GM23338 (cell line): ENCODE measurements around the gene ZNF804A. TPM values are rescaled to one million over a fixed set of nuclear protein-coding genes. Genes with fewer than 3 reads are reported as not detected.

Experiments used
- ATAC-seq: fragments of 200-7000 bp; cut with Tn5 transposase; 3 replicates; pipeline ENCODE4 v1.9.1; 2020
- DNase-seq: peaks from one replicate; pipeline ENCODE4 v3.0.0-alpha.2; 2015; ENCODE audit warnings: low spot score
- H2AFZ ChIP-seq: fragments of 200-600 bp; sonication (generic); 2 replicates; pipeline ENCODE4 v1.8.0; 2016; ENCODE audit warnings: antibody characterized with exemption, mild to moderate bottlenecking, moderate library complexity
- H3F3A ChIP-seq: fragments of 200-600 bp; sonication (generic); replicated peaks from 2 replicates; pipeline ENCODE4 v1.8.0; 2017; ENCODE audit warnings: antibody characterized with exemption, mixed run types, low read depth
- H3K27ac ChIP-seq: fragments of 200-600 bp; sonication (generic); 2 replicates; pipeline ENCODE4 v1.6.1; 2016; ENCODE audit warnings: low read depth
- H3K27me3 ChIP-seq: fragments of 200-600 bp; sonication (generic); 2 replicates; pipeline ENCODE4 v1.8.0; 2016; ENCODE audit warnings: mild to moderate bottlenecking, mixed run types, moderate library complexity; ENCODE audit not compliant: insufficient read depth
- H3K36me3 ChIP-seq: fragments of 200-600 bp; sonication (generic); 2 replicates; pipeline ENCODE4 v1.8.0; 2016; ENCODE audit warnings: mild to moderate bottlenecking; ENCODE audit not compliant: insufficient read depth
- H3K4me1 ChIP-seq: fragments of 200-600 bp; sonication (generic); 2 replicates; pipeline ENCODE4 v1.8.0; 2016; ENCODE audit warnings: mild to moderate bottlenecking, moderate library complexity; ENCODE audit not compliant: insufficient read depth
- H3K4me2 ChIP-seq: fragments of 200-600 bp; sonication (generic); 2 replicates; pipeline ENCODE4 v1.7.1; 2017; ENCODE audit warnings: mixed run types
- H3K4me3 ChIP-seq: fragments of 200-600 bp; sonication (generic); 2 replicates; pipeline ENCODE4 v1.6.1; 2016; ENCODE audit warnings: mixed run types
- H3K79me2 ChIP-seq: fragments of 200-600 bp; sonication (generic); replicated peaks from 2 replicates; pipeline ENCODE4 v1.8.0; 2017; ENCODE audit warnings: mild to moderate bottlenecking; ENCODE audit not compliant: insufficient read depth
- H3K9me2 ChIP-seq: fragments of 200-600 bp; sonication (generic); 2 replicates; pipeline ENCODE4 v1.8.0; 2017; ENCODE audit not compliant: insufficient read depth
- H4K20me1 ChIP-seq: fragments of 200-600 bp; sonication (generic); replicated peaks from 2 replicates; pipeline ENCODE4 v1.8.0; 2017; ENCODE audit warnings: mild to moderate bottlenecking; ENCODE audit not compliant: insufficient read depth
- H3K27ac Mint-ChIP-seq: 2 replicates; pipeline ENCODE4 v1.8.0; 2020; ENCODE audit warnings: inconsistent platforms, mild to moderate bottlenecking, moderate library complexity, mixed read lengths
- H3K27me3 Mint-ChIP-seq: 3 replicates; pipeline ENCODE4 v1.8.0; 2022; ENCODE audit warnings: low read depth, mild to moderate bottlenecking, moderate library complexity, mixed read lengths, inconsistent platforms; ENCODE audit not compliant: insufficient read depth, poor library complexity
- H3K36me3 Mint-ChIP-seq: 3 replicates; pipeline ENCODE4 v1.8.0; 2021; ENCODE audit warnings: low read depth, mild to moderate bottlenecking, inconsistent platforms, moderate library complexity, mixed read lengths
- H3K4me1 Mint-ChIP-seq: 3 replicates; pipeline ENCODE4 v1.8.0; 2020; ENCODE audit warnings: mild to moderate bottlenecking, inconsistent platforms, mixed read lengths
- H3K4me3 Mint-ChIP-seq: 3 replicates; pipeline ENCODE4 v1.8.0; 2021; ENCODE audit warnings: moderate library complexity, mild to moderate bottlenecking, inconsistent platforms, mixed read lengths
- H3K9me3 Mint-ChIP-seq: 3 replicates; pipeline ENCODE4 v1.8.0; 2020; ENCODE audit warnings: moderate library complexity, mild to moderate bottlenecking, inconsistent platforms, mixed read lengths
- CREB1 ChIP-seq: fragments of 250-450 bp; sonication (Bioruptor Pico); IDR thresholded peaks from 2 replicates; pipeline ENCODE4 v1.5.0; 2020; ENCODE audit warnings: low read depth, mild to moderate bottlenecking, moderate library complexity
- CTCF ChIP-seq, 2 experiments: fragments of 200-600 bp in 1 of 2; sonication (generic) in 1 of 2; conservative IDR thresholded peaks; 2 replicates each; pipeline versions ENCODE4 v1.5.1 to v1.6.1; 2016 to 2017; ENCODE audit warnings: antibody characterized with exemption in 2 of 2, low read depth in 2 of 2, mild to moderate bottlenecking in 2 of 2, moderate library complexity in 1 of 2
- ETS1 ChIP-seq: IDR thresholded peaks from 2 replicates; pipeline ENCODE4 v1.6.1; 2016; ENCODE audit warnings: antibody characterized with exemption
- EZH2 ChIP-seq: fragments of 200-600 bp; sonication (generic); IDR thresholded peaks from one replicate; pipeline ENCODE4 v1.8.0; 2017; ENCODE audit warnings: antibody characterized with exemption, mild to moderate bottlenecking, low read depth; ENCODE audit not compliant: unreplicated experiment
- EZH2phosphoT487 ChIP-seq: fragments of 200-600 bp; sonication (generic); IDR thresholded peaks from one replicate; pipeline ENCODE4 v1.8.1; 2018; ENCODE audit warnings: antibody characterized with exemption; ENCODE audit not compliant: unreplicated experiment
- JUNB ChIP-seq: IDR thresholded peaks from one replicate; pipeline ENCODE4 v1.6.1; 2016; ENCODE audit warnings: antibody characterized with exemption; ENCODE audit not compliant: unreplicated experiment
- NANOG ChIP-seq: IDR thresholded peaks from 2 replicates; pipeline ENCODE4 v1.6.1; 2016; ENCODE audit warnings: antibody characterized with exemption, borderline replicate concordance
- POLR2AphosphoS5 ChIP-seq: IDR thresholded peaks from 2 replicates; pipeline ENCODE4 v1.6.1; 2016; ENCODE audit warnings: antibody characterized with exemption, low read depth
- REST ChIP-seq: IDR thresholded peaks from one replicate; pipeline ENCODE4 v1.6.1; 2018; ENCODE audit warnings: antibody characterized with exemption; ENCODE audit not compliant: unreplicated experiment
- STAT1 ChIP-seq: IDR thresholded peaks from one replicate; pipeline ENCODE4 v1.6.1; 2016; ENCODE audit warnings: antibody characterized with exemption; ENCODE audit not compliant: unreplicated experiment
- ZNF114 ChIP-seq: fragments of 250-450 bp; sonication (Bioruptor Pico); IDR thresholded peaks from 2 replicates; pipeline ENCODE4 v1.5.0; 2020; ENCODE audit warnings: mild to moderate bottlenecking, moderate library complexity
- ZNF331 ChIP-seq: fragments of 250-450 bp; sonication (Bioruptor Pico); IDR thresholded peaks from 2 replicates; pipeline ENCODE4 v1.5.0; 2020; ENCODE audit warnings: low read depth, mild to moderate bottlenecking, moderate library complexity
- ZNF462 ChIP-seq: fragments of 250-450 bp; sonication (Bioruptor Pico); IDR thresholded peaks from 2 replicates; pipeline ENCODE4 v1.5.0; 2020; ENCODE audit warnings: mild to moderate bottlenecking, moderate library complexity
- polyA plus RNA-seq: library from polyadenylated mRNA; unstranded; fragments of >200 nt; fragmentation: Nextera tagmentation; extraction: Ambion mirVana; gene quantifications from 2 replicates; pipeline ENCODE4 v1.2.1, GENCODE V29; 2016
- total RNA-seq: library from RNA; depleted of rRNA; stranded (reverse); fragments of >200 nt; shearing (Covaris generic); gene quantifications from 2 replicates; pipeline ENCODE4 v1.2.3, GENCODE V29; 2014

The ZNF804A gene
- total and polyA plus RNA-seq, 2 experiments from 2014 or later = not detected

GRCh38 chr2:184851576-184851975 lies 253.2 kb downstream of the ZNF804A start:
- no peak for ATAC-seq
- H3K36me3 Mint-ChIP-seq = no peaks in the 10 kb centered on the region
- Histone ChIP-seq H4K20me1 (no peaks in the 10 kb centered on the region), H3K79me2 (no peaks in the 10 kb centered on the region), H3K9me2 (no peaks in the 10 kb centered on the region; the same call in 1 of the 2 replicates), H3F3A (no peaks in the 10 kb centered on the region), H3K4me1 (no peaks in the 10 kb centered on the region), H2AFZ (no peak overlapping the region), H3K4me3 (no peak overlapping the region), H3K27me3 (no peaks in the 10 kb centered on the region), H3K36me3 (no peaks in the 10 kb centered on the region), H3K4me2 (no peak overlapping the region), H3K27ac (no peak overlapping the region)
- H3K4me1 Mint-ChIP-seq = peaks cover 6% of the 10 kb centered on the region; the same call in 2 of the 3 replicates
- TF ChIP-seq EZH2phosphoT487 (no peak), CREB1 (CRISPR knock-in tag) (no peak), NANOG (no peak), ZNF462 (CRISPR knock-in tag) (no peak), JUNB (no peak), ETS1 (no peak), CTCF (conservative IDR thresholded peaks at IDR 0.05; ENCODE audit: low read depth in 2 of 2) (no peak), POLR2AphosphoS5 (no peak), ZNF331 (CRISPR knock-in tag) (no peak), EZH2 (no peak), ZNF114 (no peak), STAT1 (no peak), REST (no peak)
- H3K27me3 Mint-ChIP-seq = no peaks in the 10 kb centered on the region
- no peak overlapping the region for H3K4me3 Mint-ChIP-seq
- no peaks in the 10 kb centered on the region for H3K9me3 Mint-ChIP-seq
- no peak overlapping the region for H3K27ac Mint-ChIP-seq
- no peak for DNase-seq
